Lower leg skin (tissue), 3 donors: ENCODE results near the gene HDAC4.

Experiments
- POLR2A ChIP-seq, 2 donors: fragments of 450-650 bp; IDR thresholded peaks; one replicate each; pipeline ENCODE4 v1.6.1; 2016 to 2017; ENCODE audit warnings: antibody characterized with exemption in 2 of 2, mild to moderate bottlenecking in 1 of 2, moderate library complexity in 1 of 2
- TF ChIP-seq, protein P1 (sequence below), 3 donors: fragments of 450-650 bp; IDR thresholded peaks; one replicate each; pipeline ENCODE4 v1.5.1; 2016; ENCODE audit warnings: antibody characterized with exemption in 3 of 3, mild to moderate bottlenecking in 3 of 3, moderate library complexity in 2 of 3

DNA sequence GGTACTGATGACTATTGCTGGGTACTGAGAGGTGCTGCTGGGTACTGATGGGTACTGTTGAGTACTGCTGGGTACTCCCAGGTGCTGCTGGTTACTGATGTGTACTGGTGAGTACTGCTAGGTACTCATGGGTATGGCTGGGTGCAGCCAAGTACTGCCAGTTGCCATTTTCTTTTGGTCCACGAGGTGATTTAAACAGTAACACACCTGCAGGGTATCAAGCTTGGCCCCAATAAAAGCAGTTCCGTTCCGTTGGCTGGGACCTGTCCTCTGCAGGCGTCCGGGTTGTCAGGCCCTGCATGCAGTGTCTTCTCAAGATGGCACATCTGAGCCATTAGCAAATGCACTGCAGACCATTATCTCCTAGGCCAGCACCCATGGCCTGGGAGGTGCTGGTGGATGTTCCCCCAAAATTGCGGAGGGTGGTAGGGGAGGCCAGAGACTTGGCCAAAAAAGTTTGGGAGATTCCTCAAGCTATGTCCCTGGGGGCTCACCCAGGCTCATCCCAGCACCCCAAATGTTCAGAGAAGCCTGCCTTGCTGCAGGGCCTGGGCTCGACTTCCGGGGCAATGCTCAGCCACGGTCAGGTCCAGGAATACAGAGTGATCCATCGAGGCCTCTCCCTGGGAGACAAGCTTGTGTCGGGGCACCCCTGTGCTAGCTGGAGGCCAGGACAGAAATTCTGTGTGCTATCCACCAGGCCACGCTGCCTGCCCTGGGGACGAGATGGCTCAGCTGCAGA is 387.7 kb downstream of the HDAC4 start:
- TF ChIP-seq, protein P1, sequence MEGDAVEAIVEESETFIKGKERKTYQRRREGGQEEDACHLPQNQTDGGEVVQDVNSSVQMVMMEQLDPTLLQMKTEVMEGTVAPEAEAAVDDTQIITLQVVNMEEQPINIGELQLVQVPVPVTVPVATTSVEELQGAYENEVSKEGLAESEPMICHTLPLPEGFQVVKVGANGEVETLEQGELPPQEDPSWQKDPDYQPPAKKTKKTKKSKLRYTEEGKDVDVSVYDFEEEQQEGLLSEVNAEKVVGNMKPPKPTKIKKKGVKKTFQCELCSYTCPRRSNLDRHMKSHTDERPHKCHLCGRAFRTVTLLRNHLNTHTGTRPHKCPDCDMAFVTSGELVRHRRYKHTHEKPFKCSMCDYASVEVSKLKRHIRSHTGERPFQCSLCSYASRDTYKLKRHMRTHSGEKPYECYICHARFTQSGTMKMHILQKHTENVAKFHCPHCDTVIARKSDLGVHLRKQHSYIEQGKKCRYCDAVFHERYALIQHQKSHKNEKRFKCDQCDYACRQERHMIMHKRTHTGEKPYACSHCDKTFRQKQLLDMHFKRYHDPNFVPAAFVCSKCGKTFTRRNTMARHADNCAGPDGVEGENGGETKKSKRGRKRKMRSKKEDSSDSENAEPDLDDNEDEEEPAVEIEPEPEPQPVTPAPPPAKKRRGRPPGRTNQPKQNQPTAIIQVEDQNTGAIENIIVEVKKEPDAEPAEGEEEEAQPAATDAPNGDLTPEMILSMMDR (IDR thresholded peaks at IDR 0.05) = no peak
- no peak for TF ChIP-seq POLR2A (IDR thresholded peaks at IDR 0.05)
